ENCODE measurements around the gene PNPLA5.
"Not testable (repeated sequence)": the region's sequence is repeated elsewhere in the genome, so short reads cannot be mapped to it uniquely, and the experiment has no call there.

PNPLA5 gene

GRCh38 chr22:43880541-43880991, 11.2 kb downstream of the PNPLA5 start:
- no peak for DNase-seq

DNA sequence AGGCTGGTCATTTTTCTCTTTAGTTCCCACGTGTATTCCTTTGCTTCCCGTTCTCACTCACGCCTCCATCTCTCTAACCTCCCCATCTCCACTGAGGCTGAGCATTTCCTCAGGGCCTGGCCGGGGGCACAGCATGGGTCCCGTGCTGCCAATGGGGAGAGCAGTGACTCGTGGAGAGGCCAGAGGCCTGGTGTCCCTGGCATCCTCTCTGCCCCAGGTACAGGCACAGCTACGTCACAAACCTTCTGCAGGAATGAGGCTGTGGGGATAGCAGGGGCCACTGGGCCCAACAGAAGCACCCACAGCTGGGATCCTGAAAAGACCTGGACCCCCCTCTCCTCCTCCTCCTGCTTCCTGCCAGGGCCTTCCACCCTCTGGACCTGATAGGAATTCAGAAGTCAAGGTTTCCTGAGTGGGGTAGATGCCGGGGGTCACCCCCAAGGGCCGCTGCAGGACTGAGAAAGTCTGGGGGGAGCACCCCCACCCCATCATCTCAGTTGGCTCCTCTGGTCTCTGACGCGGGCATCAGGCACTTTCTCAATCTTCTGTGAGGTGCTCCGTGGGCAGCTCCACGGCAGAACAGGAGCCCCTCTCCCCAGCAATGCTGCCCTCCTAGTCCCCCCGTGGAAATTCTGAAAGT, 11.8 kb downstream of the PNPLA5 start:
- no peak for DNase-seq

- no peak for DNase-seq
These were observed 12.8 kb downstream of the PNPLA5 start for GRCh38 chr22:43878831-43879550.

- DNase-seq: no peak
These were observed 13.6 kb downstream of the PNPLA5 start for GRCh38 chr22:43878079-43878795.

- no peak for DNase-seq
These were observed 14.8 kb downstream of the PNPLA5 start for GRCh38 chr22:43876866-43877509.

DNA sequence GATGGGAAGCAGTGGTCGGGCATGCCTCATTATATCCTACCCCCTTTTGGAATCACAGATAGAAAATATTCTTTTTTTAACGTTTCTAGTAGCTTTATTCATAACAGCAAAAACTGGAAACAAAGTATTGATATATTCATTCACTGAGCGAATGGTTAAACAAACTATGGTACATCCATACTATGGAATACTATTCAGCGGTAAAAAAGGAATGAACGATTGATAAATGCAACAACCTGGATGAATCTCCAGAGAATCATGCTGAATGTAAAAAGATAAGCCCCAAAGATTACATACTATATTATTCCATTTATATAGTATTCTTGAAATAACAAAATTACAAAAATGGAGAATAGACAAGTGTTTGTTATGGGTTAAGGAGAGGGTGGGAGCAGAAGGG, 22.0 kb downstream of the PNPLA5 start:
- no peak for DNase-seq

DNA sequence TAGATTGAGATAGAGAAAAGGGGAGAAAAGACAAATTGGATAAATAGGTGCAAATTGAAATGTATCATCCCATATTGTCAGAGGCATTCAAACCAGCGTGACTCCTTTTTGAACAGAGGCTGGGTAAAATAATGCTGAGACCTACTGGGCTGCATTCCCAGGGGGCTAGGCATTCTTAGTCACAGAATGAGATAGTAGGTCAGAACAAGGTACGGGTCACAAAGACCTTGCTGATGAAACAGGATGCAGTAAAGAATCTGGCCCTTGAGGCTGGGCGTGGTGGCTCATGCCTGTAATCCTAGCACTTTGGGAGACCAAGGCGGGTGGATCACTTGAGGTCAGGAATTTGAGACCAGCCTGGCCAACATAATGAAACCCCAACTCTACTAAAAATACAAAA, 22.8 kb downstream of the PNPLA5 start:
- not testable (repeated sequence) for DNase-seq

GRCh38 chr22:43867839-43868635, 23.8 kb downstream of the PNPLA5 start:
- no peak for DNase-seq

- no peak for DNase-seq
These were observed 29.0 kb downstream of the PNPLA5 start for GRCh38 chr22:43862882-43863202.

- DNase-seq: peak; percentile 81
These were observed 29.5 kb downstream of the PNPLA5 start, which contains the start of gene SULT4A1 for GRCh38 chr22:43862074-43862881. Gene SULT4A1, minus strand, starts transcription at chr22:43862513. Its CDS starts 131 bp downstream, at chr22:43862382.

DNA sequence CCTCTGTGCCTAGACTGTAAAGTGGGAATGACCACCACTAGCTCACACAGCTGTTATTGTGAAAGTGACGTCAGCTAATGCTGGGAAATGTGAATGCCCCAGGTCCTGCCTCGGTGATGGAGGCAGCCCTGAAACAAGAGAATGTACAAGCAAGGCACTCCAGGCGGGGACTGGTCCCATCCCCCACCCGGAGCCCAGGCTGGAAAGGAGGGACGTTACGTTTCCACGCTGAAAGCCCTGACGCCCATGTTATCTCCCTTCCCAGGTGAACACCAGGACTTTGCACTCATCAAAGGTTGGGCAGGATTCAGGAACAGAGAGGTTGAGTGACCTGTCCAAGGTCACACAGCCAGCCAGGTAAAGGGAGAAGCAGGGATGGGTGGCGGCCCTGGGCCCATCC, 30.3 kb downstream of the PNPLA5 start:
- peak; percentile 31 for DNase-seq

- DNase-seq: no peak
These were observed 31.0 kb downstream of the PNPLA5 start for GRCh38 chr22:43860831-43861230.

DNA sequence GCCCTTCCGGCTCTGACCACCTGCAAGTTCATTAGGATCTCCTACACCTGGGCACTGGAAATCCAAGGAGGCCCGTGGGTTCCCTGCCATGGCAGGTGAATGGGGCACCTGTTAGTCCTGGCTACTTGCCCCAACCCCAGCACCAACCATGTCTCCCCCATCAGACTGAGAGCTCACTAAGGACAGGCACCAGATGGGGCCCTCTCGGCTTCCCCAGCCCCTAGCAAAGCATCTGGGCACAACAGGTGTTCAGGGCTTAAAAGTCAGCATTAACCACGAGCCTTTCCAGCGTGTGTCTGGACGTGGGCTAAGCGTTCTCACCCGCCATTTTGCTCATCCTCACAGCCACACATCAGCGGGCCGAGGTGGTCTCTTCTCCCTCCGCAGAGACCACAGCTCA, 31.7 kb downstream of the PNPLA5 start:
- peak; percentile 14 for DNase-seq

- DNase-seq: no peak
These were observed 32.2 kb downstream of the PNPLA5 start for GRCh38 chr22:43859621-43860020.

- DNase-seq: no peak
These were observed 32.6 kb downstream of the PNPLA5 start for GRCh38 chr22:43859176-43859575.

GRCh38 chr22:43858156-43858895, 33.5 kb downstream of the PNPLA5 start:
- DNase-seq: no peak

GRCh38 chr22:43857367-43857766, 34.4 kb downstream of the PNPLA5 start:
- no peak for DNase-seq

DNA sequence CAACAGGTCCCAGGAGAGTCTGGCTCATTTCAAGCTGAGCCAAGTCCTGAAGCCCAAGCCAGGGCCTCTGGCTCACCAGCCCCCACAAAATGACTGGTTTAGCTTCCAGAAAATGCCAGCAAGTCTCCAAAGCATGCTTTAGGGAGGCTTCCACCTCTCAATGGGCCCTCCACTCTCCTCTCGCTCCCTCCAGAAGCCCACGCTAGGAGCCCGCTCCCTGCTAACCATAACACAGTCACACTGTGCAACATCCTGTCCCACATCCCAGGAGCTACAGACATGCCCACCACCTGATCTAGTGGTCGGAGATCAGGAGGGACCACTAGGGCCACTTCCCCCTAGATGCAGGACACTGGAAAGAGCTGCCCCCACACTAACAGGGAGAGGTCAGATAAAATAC, 36.4 kb downstream of the PNPLA5 start:
- no peak for DNase-seq

GRCh38 chr22:43854786-43855271, 37.0 kb downstream of the PNPLA5 start:
- no peak for DNase-seq

GRCh38 chr22:43854121-43854785, 37.6 kb downstream of the PNPLA5 start:
- no peak for DNase-seq
